Thyroid gland (tissue), 4 donors: ENCODE measurements around the gene DLG2.

Experiments
- POLR2A ChIP-seq, 2 donors: fragments of 450-650 bp; IDR thresholded peaks; one replicate each; pipeline ENCODE4 v1.6.1; 2017; ENCODE audit warnings: antibody characterized with exemption in 2 of 2, mild to moderate bottlenecking in 2 of 2, moderate library complexity in 1 of 2
- TF ChIP-seq, protein P1 (sequence below), 6 experiments: fragments of 200-600 bp in 3 of 6; fragments of 450-650 bp in 3 of 6; sonication (generic) in 3 of 6; IDR thresholded peaks; one replicate each; pipeline ENCODE4 v1.5.1; 2016 to 2019; ENCODE audit warnings: antibody characterized with exemption in 6 of 6, mild to moderate bottlenecking in 2 of 6, inconsistent platforms in 1 of 6, moderate library complexity in 1 of 6

DNA sequence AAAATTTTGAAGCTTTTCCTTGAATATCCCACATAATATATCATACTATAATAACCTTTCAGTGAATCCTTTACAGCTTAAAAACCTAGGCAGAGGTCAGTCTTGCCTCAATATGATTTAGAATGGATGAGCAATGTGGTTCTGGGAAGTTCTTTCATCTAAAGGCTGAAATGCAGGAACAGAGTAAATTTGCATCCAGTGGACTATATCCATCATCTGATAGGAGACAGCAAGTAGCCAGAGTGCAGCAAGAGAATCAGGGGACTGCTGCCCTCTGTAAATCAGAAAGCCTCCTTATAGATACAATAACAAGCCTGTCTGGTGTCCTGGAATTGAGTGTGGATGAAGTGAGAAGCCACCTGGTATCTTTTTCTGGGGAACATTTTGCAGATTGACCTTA, 1592.7 kb downstream of the DLG2 start:
- TF ChIP-seq, protein P1, sequence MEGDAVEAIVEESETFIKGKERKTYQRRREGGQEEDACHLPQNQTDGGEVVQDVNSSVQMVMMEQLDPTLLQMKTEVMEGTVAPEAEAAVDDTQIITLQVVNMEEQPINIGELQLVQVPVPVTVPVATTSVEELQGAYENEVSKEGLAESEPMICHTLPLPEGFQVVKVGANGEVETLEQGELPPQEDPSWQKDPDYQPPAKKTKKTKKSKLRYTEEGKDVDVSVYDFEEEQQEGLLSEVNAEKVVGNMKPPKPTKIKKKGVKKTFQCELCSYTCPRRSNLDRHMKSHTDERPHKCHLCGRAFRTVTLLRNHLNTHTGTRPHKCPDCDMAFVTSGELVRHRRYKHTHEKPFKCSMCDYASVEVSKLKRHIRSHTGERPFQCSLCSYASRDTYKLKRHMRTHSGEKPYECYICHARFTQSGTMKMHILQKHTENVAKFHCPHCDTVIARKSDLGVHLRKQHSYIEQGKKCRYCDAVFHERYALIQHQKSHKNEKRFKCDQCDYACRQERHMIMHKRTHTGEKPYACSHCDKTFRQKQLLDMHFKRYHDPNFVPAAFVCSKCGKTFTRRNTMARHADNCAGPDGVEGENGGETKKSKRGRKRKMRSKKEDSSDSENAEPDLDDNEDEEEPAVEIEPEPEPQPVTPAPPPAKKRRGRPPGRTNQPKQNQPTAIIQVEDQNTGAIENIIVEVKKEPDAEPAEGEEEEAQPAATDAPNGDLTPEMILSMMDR (IDR thresholded peaks at IDR 0.05), result no peak
- no peak for TF ChIP-seq POLR2A (IDR thresholded peaks at IDR 0.05)
